A549 (cell line): ENCODE data around the gene TDRD3. TPM values are rescaled to one million over a fixed set of nuclear protein-coding genes. Genes with fewer than 3 reads are reported as not detected.

ENCODE experiments used
- ATAC-seq, 2 experiments: fragments of 200-7000 bp in 1 of 2; fragments of >200 bp in 1 of 2; cut with Nextera tagmentation in 1 of 2; cut with Tn5 transposase in 1 of 2; 3 replicates each; pipeline versions ENCODE4 v1.8.0 to v1.9.1; 2018 to 2020; ENCODE audit warnings: mild to moderate bottlenecking in 1 of 2, moderate library complexity in 1 of 2
- CTCF ChIA-PET: fragments of 300-600 bp; sonication (Branson Sonifier 250); formaldehyde crosslinking; extraction: SDS; loops from one replicate; lab custom pipeline; 2021; ENCODE audit warnings: antibody characterized with exemption, inconsistent platforms; lab: Yijun Ruan, JAX
- POLR2A ChIA-PET: fragments of 350-600 bp; formaldehyde crosslinking; extraction: SDS; loops from one replicate; lab custom pipeline; 2021; ENCODE audit warnings: antibody characterized with exemption, inconsistent platforms; lab: Yijun Ruan, JAX
- DNase-seq, 2 experiments: peaks; one replicate each; pipeline versions ENCODE4 v3.0.0 to v3.0.0-alpha.2; 2011 to 2016; ENCODE audit warnings: low read depth in 1 of 2, low spot score in 1 of 2
- FAIRE-seq: peaks from 2 replicates; lab custom pipeline; 2011; peaks lifted over from hg19 to GRCh38; lab: Jason Lieb, UNC
- H3K27ac ChIP-seq, 2 experiments: fragments of >200 bp; sonication (Bioruptor Twin); formaldehyde crosslinking; 3 replicates each; pipeline ENCODE4 v1.5.1; 2016 to 2017
- H3K4me1 ChIP-seq: fragments of >200 bp; sonication (Bioruptor Twin); formaldehyde crosslinking; 3 replicates; pipeline ENCODE4 v1.6.1; 2016
- H3K4me2 ChIP-seq: fragments of >200 bp; sonication (Bioruptor Twin); formaldehyde crosslinking; 3 replicates; pipeline ENCODE4 v1.6.1; 2016
- H3K4me3 ChIP-seq: fragments of >200 bp; sonication (Bioruptor Twin); formaldehyde crosslinking; 3 replicates; pipeline ENCODE4 v1.5.1; 2016
- H3K9me3 ChIP-seq: fragments of >200 bp; sonication (Bioruptor Twin); formaldehyde crosslinking; 3 replicates; pipeline ENCODE4 v1.6.1; 2016
- ATOH8 ChIP-seq: fragments of 250-450 bp; sonication (Bioruptor Pico); IDR thresholded peaks from 2 replicates; pipeline ENCODE4 v1.5.0; 2020; ENCODE audit warnings: low read depth, mild to moderate bottlenecking, moderate library complexity
- BCL3 ChIP-seq: fragments of >200 bp; sonication (Bioruptor Twin); formaldehyde crosslinking; IDR thresholded peaks from 3 replicates; pipeline ENCODE4 v1.6.1; 2016
- BHLHE40 ChIP-seq: IDR thresholded peaks from 2 replicates; pipeline ENCODE4 v1.6.1; 2012; ENCODE audit warnings: low read depth, low read length, inconsistent platforms
- CBX2 ChIP-seq: fragments of 200-600 bp; sonication (generic); IDR thresholded peaks from 2 replicates; pipeline ENCODE4 v1.6.1; 2016; ENCODE audit warnings: low read depth, mild to moderate bottlenecking, borderline replicate concordance
- CBX8 ChIP-seq: fragments of 200-600 bp; sonication (generic); IDR thresholded peaks from 2 replicates; pipeline ENCODE4 v1.6.1; 2016
- ELK1 ChIP-seq: fragments of 150-350 bp; IDR thresholded peaks from 2 replicates; pipeline ENCODE4 v1.6.1; 2014; ENCODE audit warnings: low read depth, mild to moderate bottlenecking, low read length
- FOSB ChIP-seq: fragments of 250-450 bp; sonication (Bioruptor Pico); IDR thresholded peaks from 2 replicates; pipeline ENCODE4 v1.5.0; 2020; ENCODE audit warnings: mild to moderate bottlenecking, moderate library complexity
- FOSL2 ChIP-seq, 2 experiments: fragments of 450-650 bp in 1 of 2; fragments of >200 bp in 1 of 2; sonication (Bioruptor Twin) in 1 of 2; formaldehyde crosslinking; IDR thresholded peaks; 2 replicates each; pipeline versions ENCODE4 v1.5.0 to v1.6.1; 2016 to 2020; ENCODE audit warnings: mild to moderate bottlenecking in 1 of 2, moderate library complexity in 1 of 2
- HDAC2 ChIP-seq: fragments of 200-600 bp; sonication (generic); IDR thresholded peaks from 2 replicates; pipeline ENCODE4 v1.6.1; 2016
- HES2 ChIP-seq: fragments of >200 bp; sonication (Bioruptor Twin); formaldehyde crosslinking; IDR thresholded peaks from 2 replicates; pipeline ENCODE4 v1.6.1; 2016
- HEYL ChIP-seq: fragments of 250-450 bp; sonication (Bioruptor Pico); IDR thresholded peaks from 2 replicates; pipeline ENCODE4 v1.8.0; 2021; ENCODE audit warnings: mild to moderate bottlenecking, moderate library complexity
- HOXB5 ChIP-seq: fragments of 250-450 bp; sonication (Bioruptor Pico); IDR thresholded peaks from 2 replicates; pipeline ENCODE4 v1.5.0; 2020; ENCODE audit warnings: mild to moderate bottlenecking, moderate library complexity
- JUNB ChIP-seq: fragments of >200 bp; sonication (Bioruptor Twin); formaldehyde crosslinking; IDR thresholded peaks from 2 replicates; pipeline ENCODE4 v1.6.1; 2016
- MAFK ChIP-seq: fragments of 450-650 bp; IDR thresholded peaks from 2 replicates; pipeline ENCODE4 v1.6.1; 2014; ENCODE audit not compliant: partially characterized antibody
- MYC ChIP-seq: IDR thresholded peaks from 2 replicates; pipeline ENCODE4 v1.6.1; 2012; ENCODE audit warnings: mild to moderate bottlenecking, inconsistent platforms, low read length, improper control_type of control experiment, borderline replicate concordance
- NPAS2 ChIP-seq: fragments of 250-450 bp; sonication (Bioruptor Pico); IDR thresholded peaks from 2 replicates; pipeline ENCODE4 v1.8.0; 2022; ENCODE audit warnings: mild to moderate bottlenecking, moderate library complexity, borderline replicate concordance
- NR3C1 ChIP-seq: fragments of >200 bp; sonication (Bioruptor Twin); formaldehyde crosslinking; IDR thresholded peaks from 3 replicates; pipeline ENCODE4 v1.6.1; 2017
- PHF8 ChIP-seq: fragments of 200-600 bp; sonication (generic); IDR thresholded peaks from 2 replicates; pipeline ENCODE4 v1.6.1; 2016; ENCODE audit warnings: low read depth, mild to moderate bottlenecking, antibody characterized with exemption, moderate library complexity, borderline replicate concordance
- POLR2A ChIP-seq: IDR thresholded peaks from 2 replicates; pipeline ENCODE4 v1.6.1; 2012; ENCODE audit warnings: mild to moderate bottlenecking, low read length
- RARB ChIP-seq: fragments of 250-450 bp; sonication (Bioruptor Pico); IDR thresholded peaks from 2 replicates; pipeline ENCODE4 v1.8.0; 2021; ENCODE audit warnings: mild to moderate bottlenecking, moderate library complexity
- REST ChIP-seq: fragments of 200-600 bp; sonication (generic); IDR thresholded peaks from 2 replicates; pipeline ENCODE4 v1.6.1; 2016; ENCODE audit warnings: antibody characterized with exemption, mild to moderate bottlenecking, moderate library complexity
- TFCP2L1 ChIP-seq: fragments of 250-450 bp; sonication (Bioruptor Pico); IDR thresholded peaks from 2 replicates; pipeline ENCODE4 v1.5.0; 2021; ENCODE audit warnings: mild to moderate bottlenecking
- TP53 ChIP-seq: fragments of 250-450 bp; sonication (Bioruptor Pico); IDR thresholded peaks from 2 replicates; pipeline ENCODE4 v1.5.0; 2021; ENCODE audit warnings: mild to moderate bottlenecking, moderate library complexity
- WGBS: methylation state at CpG from one replicate; pipeline ENCODE4 v1.1.6; 2017; ENCODE audit errors: missing lambda C conversion rate; 5-methylcytosine and 5-hydroxymethylcytosine counted together
- polyA plus RNA-seq, 4 experiments: library from polyadenylated mRNA; depleted of rRNA in 3 of 4; stranded (reverse); fragments of >200 nt; fragmentation: RNase III in 1 of 4; extraction: RNeasy Plus Mini Kit Qiagen cat#74134 plus additional on column Dnase treatment in 1 of 4; gene quantifications; 2 replicates in 3 of 4; 3 replicates in 1 of 4; pipeline ENCODE4 v1.2.3, GENCODE V29; 2011 to 2017

Gene TDRD3
- polyA plus RNA-seq, 2 of the 4 experiments (the other 2 are of a cell fraction) = 5.7 to 11.8 TPM

- TF ChIP-seq ELK1 = no peak
- TF ChIP-seq HDAC2 = no peak
- TF ChIP-seq CBX2 = no peak
- no peak for TF ChIP-seq TFCP2L1 (CRISPR knock-in tag)
Observed at GRCh38 chr13:60575142-60575541, 178.1 kb downstream of the TDRD3 start (continued).

GRCh38 chr13:60577761-60578160 lies 180.7 kb downstream of the TDRD3 start:
- ATAC-seq (no peak), DNase-seq (no peak), FAIRE-seq (no peak)
- Histone ChIP-seq H3K4me3 (no peak overlapping the region), H3K27ac (no peak overlapping the region), H3K9me3 (no peaks in the 10 kb centered on the region), H3K4me1 (no peaks in the 10 kb centered on the region; the same call in 2 of the 3 replicates), H3K4me2 (no peak overlapping the region)
- 72% methylated on average over 3 of the region's 3 CpGs for WGBS
- ChIA-PET CTCF (no interaction called here), POLR2A (no interaction called here)
- no peak for TF ChIP-seq MYC
- TF ChIP-seq ELK1 = no peak
- TF ChIP-seq ATOH8 (CRISPR knock-in tag) = no peak
- no peak for TF ChIP-seq HOXB5 (CRISPR knock-in tag)
- TF ChIP-seq POLR2A = no peak
- TF ChIP-seq FOSB (CRISPR knock-in tag) = no peak
- no peak for TF ChIP-seq FOSL2 (IDR thresholded peaks at IDR 0.05)
- no peak for TF ChIP-seq FOSL2 (CRISPR knock-in tag; IDR thresholded peaks at IDR 0.05)
- no peak for TF ChIP-seq RARB (CRISPR knock-in tag)
- no peak for TF ChIP-seq BHLHE40
- no peak for TF ChIP-seq NR3C1
- TF ChIP-seq NPAS2 = no peak
- no peak for TF ChIP-seq CBX8
- TF ChIP-seq REST = no peak
- no peak for TF ChIP-seq BCL3
- TF ChIP-seq PHF8 = no peak
- TF ChIP-seq TP53 (CRISPR knock-in tag) = no peak
- TF ChIP-seq HES2 = no peak
- TF ChIP-seq JUNB = no peak
- TF ChIP-seq MAFK = no peak
- no peak for TF ChIP-seq HEYL (CRISPR knock-in tag)
